ENCODE results near the gene BCL7C.
"Not testable (repeated sequence)": the region's sequence is repeated elsewhere in the genome, so short reads cannot be mapped to it uniquely, and the experiment has no call there.

Gene BCL7C

GRCh38 chr16:30894540-30895368 is 877 bp upstream of the BCL7C start:
- no peak for DNase-seq

DNA sequence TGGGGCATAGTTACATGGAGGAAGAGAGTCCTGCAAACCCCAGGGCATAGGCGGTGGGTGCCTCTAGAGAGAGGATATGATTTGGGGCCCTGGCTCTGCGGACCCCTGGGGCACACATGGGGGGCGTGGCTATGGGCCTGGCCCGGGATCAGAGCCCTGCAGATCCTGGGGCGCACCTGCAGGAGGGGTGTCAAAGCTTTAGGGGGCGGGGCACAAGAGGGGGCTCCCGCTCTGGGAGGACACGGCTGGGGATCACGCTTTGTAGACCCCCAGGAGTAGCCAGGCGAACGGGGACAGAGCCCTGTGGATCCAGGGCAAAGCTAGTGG is 497 bp downstream of the BCL7C start:
- DNase-seq = no peak

DNA sequence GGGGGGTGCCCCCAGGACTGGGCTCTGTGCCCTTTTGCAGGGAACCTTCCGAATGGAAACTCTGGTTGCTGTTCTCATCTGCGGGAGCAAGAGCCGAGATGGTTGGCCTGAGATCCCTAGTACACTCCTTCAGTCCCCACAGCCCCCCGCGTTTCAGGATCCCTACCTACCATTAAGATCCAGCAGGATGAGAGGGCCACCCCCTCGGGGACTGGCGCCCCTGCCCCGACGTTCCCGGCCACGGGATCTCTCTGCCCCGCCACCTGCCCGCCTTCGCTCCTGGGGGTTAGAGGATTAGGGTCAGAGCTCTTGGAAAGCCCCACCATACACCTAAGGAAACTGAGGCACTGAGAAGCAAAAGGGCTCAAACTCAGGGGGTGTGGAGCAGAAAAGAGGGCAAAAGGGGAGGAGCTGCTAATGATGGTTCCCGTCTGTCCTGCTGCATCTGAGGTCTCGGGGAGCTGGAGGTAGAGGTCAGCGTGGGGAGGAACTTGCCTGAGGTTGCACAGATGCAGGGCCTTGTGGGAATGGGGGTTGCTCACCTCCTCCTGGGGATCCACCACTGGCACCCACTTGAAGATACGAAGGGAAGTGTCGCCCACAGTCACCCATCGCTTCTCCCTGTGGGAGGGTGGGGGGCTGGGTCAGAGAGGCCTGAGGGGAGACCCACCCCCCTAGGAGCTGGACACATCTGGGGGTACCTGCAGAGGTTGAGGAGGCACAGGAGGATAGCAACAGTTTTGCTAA is 1.0 kb downstream of the BCL7C start:
- no peak for DNase-seq

DNA sequence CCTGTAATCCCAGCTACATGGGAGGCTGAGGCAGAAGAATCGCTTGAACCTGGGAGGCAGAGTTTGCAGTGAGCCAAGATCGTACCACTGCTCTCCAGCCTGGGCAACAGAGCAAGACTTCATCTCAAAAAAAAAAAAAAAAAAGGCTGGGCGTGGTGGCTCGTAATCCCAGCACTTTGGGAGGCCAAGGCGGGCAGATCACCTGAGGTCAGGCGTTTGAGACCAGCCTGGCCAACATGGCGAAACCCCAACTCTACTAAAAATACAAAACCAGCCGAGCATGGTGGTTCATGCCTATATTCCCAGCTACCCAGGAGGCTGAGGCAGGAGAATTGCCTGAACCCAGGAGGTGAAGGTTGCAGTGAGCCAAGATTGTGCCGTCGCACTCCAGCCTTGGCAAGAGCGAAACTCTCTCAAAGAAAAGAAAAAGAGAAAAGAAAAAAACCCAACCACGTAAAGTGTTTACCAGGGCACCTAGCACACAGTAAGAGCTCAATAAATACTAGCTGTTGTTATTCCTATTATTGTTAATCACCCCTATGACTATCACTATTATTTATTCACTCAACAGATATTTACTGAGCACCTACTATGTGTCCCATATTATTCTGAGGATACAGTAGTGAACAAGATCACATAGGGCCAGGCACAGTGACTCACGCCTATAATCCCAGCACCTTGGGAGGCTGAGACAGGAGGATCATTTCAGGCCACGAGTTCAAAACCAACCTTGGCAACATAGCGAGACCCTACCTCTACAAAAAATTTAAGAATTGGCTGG is 2.6 kb downstream of the BCL7C start:
- not testable (repeated sequence) for DNase-seq

- DNase-seq = no peak
Observed at GRCh38 chr16:30889721-30890120, 4.2 kb downstream of the BCL7C start.

- DNase-seq = no peak
Observed at GRCh38 chr16:30888856-30889499, 4.9 kb downstream of the BCL7C start.

DNA sequence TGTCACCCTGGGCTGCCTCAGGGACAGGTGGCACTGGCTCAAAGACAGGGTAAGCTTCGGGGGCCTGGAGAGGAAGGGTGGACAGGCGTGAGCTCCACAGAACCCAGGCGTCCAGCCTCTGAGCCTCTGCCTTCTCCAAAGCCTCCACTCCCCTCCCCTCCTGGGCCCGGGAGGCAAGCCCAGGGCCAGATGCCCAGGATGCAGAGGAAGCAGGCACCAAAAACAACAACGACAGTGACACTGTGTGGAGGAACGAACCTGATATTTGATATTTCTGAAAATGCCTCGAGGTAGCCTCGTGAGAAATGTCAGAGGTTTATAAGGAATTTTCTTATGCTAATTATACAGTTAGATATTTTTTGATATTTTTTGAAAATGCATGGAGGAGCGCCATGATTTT is 6.0 kb downstream of the BCL7C start:
- no peak for DNase-seq

GRCh38 chr16:30886145-30886544 is 7.7 kb downstream of the BCL7C start:
- no peak for DNase-seq

DNA sequence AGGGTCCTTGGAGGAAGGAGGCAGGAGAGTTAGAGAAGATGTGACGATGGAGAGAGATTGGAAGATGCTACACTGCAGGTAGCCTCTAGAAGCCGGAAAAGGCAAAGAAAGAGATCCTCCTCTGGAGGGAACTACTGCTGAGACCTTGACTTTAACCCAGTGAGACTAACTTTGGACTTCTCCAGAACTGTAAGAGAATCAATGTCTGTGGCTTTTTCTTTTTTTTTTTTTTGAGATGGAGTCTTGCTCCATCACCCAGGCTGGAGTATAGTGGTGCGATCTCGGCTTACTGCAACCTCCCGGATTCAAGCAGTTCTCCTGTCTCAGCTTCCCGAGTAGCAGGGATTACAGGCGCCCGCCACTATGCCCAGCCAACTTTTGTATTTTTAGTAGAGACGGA is 8.7 kb downstream of the BCL7C start:
- DNase-seq = no peak

DNA sequence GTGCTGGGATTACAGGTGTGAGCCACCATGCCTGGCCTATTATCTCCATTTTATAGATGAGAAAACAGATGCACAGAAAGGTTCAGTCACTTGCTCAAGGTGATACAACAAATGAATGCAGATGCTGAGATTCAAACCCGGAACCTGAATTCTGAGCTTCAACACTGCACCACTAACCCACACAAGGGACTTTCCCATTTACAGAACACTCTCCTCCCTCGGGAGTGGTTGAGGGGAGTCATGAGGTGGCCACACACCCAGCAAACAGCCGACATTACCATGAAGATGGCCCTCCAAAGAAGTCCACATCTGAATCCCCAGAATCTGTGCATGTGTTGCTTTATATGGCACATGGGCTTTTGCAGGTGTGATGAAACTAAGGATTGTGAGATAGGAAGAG is 9.1 kb downstream of the BCL7C start:
- no peak for DNase-seq

DNA sequence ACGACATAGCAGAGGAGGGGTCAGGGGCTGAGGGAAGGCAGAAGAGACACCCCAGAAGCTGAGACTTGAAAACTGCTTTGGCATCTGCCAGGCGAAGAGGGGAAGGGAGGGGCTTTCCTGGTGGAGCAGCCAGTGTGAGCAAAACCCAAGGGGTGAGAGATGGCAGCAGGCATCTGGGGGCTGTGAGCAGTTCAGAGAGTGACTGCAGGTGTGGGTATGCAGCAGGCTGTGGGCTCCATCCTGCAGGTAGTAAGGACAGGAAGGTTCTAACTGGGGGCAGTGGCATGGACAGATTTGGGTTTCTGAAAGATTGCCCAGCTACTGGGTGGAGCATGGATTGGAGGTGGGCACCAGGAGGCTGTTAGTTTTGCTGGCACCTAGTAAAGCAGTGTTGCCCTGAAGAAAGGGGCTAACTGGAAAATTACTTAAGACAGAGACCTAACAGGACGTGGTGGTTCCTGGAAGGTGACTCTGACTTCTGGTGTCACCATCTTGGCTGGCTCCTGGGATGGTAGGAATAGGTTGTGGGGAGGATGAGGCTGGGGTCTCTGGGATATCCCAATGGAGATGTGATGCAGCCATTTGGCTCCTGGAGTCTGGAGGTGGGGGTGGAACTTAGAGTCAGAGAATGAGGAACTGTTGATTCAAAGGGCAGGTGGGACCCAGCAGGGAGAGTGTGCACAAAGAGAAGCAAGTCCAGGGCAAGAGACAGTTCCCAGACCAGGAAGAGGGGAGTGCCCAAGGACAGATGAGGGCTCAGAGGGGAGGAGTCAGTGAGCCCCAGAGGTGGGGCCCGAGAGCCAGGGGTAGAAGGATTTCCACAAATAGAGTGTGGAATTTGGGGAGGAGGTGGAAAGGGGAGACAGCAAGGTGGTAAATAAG is 11.2 kb downstream of the BCL7C start:
- DNase-seq = no peak

DNA sequence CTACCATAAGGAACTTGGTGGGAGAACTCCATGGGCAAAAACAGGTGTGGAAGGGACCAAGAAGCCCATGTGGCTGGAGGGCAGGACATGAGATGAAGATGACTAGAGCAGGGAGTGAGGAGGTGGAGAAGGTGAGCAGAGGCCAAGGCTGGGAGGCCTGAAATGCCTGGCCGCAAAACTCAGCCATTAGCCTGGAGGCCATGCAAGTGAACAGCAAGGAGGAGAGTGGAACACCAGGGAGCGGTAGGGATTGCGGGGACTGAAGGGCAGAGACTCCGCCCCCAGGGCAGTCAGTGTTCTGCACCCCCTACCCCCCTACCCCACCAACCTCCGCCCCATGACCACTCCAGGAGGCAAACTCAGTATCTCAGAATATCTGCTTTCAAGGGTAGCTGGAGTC is 17.0 kb downstream of the BCL7C start:
- DNase-seq = no peak

DNA sequence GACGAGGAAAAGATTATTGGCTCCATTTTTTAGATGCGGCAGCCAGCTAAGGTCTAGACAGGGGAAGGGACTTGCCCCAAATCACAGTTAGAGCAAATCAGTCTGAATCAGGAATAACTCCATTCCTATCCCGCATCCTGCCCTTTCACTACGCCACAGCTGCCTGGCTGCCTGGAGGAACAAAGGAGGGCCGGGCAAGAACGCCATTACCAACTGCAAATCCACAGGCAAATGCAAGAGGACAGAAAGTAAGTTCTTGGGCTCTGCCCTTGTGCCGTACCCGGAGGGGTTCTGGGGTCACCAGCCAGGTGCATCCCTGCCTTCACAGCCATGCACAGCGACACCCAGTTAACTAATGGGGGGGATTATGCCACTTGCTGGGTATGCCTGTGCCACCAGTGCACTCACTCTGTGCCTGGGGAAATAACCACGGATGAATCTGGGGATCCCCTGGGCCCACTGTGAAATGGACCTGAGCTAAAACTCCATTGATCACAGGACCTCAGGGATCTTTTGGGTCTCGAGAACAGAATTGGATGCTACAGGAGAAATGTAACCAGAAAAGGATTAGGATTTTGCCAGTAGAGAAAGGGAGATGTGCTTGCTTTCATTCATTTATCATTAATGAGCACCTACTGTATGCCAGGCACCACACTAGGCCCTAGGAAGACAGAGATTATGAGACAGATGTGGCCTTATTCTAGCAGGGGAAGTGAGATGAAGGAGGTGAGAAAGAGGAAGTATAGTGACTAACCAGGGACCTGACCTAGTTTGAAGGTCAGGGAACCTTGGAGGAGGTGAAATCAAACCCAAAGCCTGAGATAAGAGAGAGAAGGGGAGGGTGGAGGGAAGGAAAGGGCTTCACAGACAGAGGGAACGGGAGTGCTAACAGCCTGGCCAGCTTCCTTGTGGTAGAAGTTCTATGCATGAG is 17.7 kb downstream of the BCL7C start:
- no peak for DNase-seq

GRCh38 chr16:30874821-30875717 is 18.8 kb downstream of the BCL7C start:
- peak; percentile 87 to 89 for DNase-seq

DNA sequence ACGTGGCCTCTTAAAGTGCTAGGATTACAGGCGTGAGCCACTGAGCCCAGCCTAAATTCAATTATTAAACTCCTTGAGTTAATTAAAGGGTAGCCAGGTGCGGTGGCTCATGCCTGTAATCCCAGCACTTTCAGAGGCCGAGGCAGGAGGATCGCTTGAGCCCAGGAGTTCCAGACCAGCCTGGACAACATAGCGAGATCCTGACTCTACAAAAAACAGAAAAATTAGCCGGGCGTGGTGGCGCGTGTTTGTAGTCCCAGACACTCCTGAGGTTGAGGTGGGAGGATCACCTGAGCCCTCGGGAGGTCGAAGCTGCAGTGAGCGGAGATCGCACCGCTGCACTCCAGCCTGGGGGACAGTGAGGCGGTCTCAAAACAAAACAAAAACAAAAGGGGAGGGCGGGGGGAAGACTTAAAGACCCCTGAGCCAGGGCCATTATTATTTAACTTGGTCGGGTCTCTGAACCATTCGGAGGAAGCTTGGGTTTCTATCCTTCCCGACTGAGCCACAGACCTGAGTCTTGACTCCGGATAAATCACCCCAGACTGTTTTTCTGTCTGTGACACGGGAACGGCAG is 19.5 kb downstream of the BCL7C start:
- DNase-seq = no peak

DNA sequence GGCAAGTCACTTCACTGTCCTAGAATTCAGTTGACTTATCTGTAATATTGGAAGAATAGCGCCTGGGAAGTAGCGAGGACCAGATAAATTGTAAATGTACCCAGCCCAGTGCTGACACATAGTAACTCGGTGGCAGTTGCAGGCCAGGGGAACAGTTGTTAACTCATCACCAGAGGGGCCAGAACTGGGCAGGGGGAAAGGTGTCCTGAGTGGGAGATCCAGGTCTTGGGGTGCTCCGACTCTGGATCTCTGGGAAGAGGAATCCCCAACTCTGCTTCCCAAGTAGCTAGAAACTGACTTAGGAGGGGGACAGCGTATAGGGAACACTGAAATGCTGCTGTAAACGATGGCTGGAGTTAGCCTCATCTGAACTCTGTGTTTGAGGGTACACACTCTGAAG is 23.0 kb downstream of the BCL7C start:
- no peak for DNase-seq

DNA sequence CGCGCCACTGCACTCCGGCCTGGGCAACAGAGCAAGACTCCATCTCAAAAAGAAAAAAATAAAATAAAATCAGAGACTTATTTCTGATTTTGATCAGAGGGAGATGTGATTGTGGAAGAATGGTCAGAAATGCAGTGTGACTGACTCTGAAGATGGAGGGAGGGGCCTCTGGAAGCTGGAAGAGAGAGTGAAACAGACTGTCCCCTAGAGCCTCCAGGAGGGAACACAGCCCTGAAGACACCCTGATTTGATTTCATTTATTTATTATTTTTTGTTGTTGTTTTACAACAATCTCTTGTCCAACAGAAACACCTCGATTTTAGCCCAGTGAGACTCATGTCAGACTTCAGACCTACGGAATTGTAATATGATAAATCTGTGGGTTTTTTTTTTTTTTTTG is 26.1 kb downstream of the BCL7C start:
- no peak for DNase-seq

- no peak for DNase-seq
Observed at GRCh38 chr16:30866031-30866430, 27.8 kb downstream of the BCL7C start.

DNA sequence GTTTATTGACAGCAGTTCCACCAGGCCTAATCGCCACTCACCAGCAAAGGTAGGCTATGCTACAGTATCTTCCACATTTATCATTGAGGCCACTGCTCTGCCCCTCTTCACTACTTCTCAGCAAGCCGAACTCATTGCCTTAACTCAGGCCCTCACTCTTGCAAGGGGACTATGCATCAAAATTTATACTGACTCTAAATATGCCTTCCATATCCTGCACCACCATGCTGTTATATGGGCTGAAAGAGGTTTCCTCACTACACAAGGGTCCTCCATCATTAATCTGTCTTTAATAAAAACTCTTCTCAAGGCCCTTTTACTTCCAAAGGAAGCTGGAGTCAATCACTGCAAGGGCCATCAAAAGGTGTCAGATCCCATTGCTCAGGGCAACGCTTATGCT is 30.7 kb downstream of the BCL7C start:
- not testable (repeated sequence) for DNase-seq

DNA sequence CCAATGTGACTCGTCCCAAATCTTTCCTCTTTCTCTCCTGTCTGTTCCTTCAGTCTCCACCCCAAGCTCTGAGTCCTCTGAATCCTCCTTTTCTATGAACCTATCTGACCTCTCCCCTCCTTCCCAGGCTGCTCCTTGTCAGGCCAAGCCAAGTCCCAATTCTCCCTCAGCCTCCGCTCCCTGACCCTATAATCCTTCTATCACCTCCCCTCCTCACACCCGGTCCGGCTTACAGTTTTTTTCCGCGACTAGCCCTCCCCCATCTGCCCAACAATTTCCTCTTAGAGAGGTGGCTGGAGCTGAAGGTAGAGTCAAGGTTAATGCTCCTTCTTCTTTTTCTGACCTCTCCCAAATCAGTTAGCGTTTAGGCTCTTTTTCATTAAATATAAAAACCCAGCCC is 33.1 kb downstream of the BCL7C start:
- not testable (repeated sequence) for DNase-seq
